T-helper 2 cell (primary cell): ENCODE measurements around the gene IWS1.
A peak's percentile ranks its signal among the peaks of the same experiment; 100 is the strongest.

Experiments
- DNase-seq, 5 experiments: peaks; one replicate each; pipeline versions ENCODE4 v3.0.0 to v3.0.0-alpha.2; 2012 to 2022

The IWS1 gene

DNA sequence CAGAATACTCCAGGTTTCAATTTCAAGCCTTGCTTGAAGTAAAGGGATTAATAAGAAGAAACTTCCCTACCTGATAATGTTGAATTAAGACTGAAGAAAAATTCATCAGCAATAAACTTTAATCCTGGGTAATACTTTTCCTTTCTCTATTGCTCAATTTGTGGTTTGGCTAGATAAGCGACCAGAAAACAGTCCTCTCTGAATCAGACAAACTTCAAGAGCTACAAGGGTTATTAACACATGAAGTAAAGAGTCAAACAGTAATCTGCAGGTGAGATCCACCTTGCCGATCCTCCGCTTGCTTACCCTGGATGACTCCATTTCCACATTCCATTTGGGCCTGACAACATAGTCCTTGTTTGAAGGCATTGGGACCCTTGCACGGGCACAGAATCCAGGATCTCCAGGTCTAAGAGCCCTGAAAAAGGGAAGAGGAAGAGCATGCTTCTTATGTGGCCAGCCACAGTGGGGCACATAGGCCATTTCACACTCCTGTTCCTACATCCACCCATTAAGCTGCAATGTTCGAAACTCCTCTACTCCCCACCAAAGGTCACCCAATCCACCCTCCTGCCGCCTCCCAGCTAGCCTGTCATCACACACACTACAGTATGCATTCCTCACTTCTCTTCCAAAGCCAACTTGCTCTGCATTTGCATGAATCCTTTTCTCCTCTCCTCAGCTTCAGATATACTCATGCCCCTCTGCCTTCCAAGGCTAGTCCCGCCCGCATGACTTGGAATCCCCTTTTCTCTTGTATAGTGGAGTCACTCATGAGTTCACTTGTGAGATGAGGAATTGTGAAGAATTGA lies 39.8 kb downstream of the IWS1 start:
- DNase-seq, result peak in 1 of 5 experiments; percentile 19

DNA sequence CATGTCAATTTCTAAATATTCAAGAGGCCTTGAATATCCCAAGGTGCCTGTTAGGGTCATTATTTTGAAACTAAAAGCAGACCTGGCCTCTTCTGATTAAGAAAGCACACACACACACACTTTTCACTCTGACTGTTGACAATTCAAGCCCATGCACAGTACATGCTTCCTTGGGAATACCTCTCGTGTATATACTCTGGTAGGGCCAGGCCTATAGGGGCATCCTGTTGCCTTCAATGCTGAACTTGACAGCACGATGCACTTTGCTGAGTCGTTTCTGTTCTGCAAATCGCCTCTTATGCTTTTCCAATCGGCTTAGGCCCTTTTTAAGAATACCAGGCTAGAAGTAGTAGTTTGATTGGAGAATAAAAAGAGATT lies 40.6 kb downstream of the IWS1 start:
- peak in 1 of 5 experiments; percentile 41 for DNase-seq

DNA sequence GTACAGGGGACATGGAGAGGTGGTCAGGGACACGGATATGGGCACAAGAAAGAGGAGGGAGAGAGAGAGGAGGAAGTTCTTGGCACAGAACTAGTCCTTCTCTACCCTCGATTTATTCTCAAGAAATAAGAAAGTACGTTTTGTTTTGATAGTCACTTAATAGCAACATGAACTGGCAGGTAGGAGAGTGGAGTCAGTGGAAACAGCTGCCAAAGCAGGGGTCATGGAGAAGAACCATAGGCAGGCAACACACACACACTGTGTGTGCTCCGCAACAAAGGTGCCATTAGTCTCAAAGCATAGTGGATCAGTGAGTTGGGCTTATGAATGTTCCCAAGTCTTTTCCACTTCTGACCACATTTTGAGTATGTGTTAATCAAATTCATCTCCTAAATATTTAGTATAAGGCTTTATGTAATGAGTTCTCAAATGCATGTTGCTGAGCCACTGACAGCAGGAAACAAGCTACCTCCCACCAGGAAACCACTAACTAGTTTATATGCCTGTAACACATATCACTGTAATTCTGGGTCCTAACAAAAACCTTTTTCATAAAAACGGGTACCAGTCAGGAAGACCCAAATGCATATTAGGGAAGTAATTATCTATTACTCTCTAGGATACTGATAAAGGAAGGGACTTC lies 41.1 kb downstream of the IWS1 start:
- peak in 1 of 5 experiments; percentile 64 for DNase-seq

DNA sequence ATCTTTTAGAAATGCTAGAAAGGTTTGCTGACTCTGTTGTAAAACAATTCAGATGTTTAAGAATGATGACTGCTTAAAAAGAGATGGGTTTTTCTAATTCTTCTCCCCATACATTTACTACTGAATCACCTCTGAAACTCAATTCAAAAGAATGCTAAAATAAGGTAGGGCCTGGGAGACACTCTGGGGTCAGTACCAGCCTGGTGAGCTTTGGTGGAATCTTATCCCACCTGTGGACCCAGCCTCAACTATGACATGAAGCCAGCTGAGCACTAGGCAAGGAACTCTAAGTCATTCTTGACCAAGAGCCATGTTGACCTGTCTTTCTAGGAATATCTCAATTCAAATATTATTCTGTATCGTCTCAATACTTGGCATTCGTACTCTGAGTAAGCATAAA lies 44.3 kb downstream of the IWS1 start:
- no peak for DNase-seq

DNA sequence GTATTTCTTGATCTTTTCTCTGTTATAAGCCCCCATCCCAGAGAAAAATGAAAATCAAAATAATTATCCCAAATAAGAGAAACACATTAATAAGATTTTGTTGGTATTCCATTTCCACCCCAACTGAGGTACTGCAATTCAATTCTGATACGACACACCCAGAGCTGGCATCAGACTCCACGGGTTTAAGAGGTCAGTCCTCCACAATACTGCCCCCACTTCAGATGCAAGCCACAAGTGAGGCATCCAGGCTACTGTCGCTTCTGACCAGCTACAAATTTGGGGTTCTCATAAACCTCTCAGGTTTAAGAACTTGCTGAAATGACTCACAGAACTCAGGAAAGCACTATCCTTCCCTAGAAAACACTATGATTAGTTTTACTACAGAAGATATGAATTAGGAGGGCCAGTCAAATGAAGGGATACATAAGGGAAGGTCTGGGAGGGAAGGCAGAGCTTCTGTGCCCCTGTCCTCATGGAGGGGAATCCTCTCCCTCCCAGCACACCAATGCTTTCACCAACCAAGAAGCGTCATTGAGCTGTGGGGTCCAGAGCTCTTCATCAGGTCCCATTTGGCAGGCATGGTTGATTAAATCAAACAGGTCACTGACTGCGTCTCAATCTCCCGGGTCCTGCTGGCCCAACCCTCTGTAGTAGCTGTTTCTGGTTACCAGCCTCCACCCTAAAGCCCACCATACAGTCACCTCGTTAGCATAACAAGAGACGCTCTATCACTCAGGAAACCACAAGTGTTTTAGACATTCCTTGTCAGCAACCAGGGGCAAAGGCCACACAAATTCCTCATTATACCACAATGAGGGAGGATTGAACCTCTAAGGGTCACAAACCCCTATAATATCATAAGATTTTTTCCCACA lies 46.2 kb downstream of the IWS1 start:
- no peak for DNase-seq

DNA sequence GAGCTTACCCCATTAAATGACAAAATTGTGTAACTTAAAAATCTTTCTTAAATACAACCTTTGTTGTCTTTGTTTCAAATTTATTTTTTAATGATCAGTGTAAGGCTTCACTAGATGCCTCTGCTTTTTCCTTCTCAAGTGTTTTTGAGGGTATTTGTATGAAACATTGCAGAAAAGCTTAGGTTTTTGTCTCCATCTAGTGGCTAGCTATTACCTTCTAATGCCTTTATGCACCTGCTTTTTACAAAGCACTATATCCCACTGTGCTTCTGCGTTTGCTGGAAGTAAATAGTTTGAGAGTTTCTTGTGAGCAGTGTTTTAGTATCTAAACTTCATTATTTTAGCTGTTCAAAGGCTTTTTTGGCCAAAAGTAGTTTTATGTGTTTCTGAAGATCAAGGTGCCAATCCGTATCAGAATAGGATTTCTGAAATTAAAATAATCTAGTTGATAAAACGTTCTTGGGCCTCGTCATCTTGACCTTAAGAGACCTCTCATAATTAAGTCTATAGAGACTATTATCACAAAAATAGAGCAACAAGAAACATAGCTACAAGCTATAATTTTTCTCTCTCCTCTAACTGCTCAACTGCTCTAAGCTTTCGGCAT lies 47.0 kb downstream of the IWS1 start:
- peak in 1 of 5 experiments; percentile 63 for DNase-seq

DNA sequence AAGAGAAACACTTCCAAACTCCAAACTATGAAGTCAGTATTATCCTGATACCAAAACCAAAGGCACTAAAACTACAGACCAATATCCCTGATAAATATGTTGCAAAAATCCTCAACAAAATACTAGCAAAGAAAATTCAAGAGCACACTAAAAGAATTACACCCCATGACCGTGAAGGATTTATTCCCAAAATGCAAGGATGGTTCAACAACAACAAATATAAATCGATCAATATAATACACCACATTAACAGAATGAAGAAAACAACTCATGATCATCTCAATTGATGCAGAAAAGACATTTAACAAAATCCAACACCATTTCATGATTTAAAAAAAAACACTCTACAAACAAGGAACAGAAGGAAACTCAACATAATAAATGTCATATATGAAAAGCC lies 50.5 kb downstream of the IWS1 start:
- DNase-seq, result no peak

DNA sequence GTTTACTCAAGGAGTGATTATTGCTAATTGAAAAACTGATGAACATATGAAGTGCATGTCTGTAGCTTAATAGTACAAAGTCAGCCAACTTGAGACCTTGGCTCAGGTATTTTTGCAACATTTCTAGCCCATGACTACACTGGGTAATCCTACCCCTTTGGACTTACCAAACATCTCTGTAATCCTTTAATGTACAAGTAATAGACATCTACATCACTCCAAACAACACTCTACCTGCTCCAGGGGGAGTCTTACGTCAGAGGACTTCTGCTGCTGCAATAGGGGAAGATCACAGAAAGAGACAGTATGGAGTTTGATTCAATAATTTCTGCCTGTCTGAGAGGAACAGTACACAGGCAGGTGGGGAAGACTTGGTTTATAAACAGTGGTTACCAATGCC lies 54.0 kb downstream of the IWS1 start:
- DNase-seq, result no peak

DNA sequence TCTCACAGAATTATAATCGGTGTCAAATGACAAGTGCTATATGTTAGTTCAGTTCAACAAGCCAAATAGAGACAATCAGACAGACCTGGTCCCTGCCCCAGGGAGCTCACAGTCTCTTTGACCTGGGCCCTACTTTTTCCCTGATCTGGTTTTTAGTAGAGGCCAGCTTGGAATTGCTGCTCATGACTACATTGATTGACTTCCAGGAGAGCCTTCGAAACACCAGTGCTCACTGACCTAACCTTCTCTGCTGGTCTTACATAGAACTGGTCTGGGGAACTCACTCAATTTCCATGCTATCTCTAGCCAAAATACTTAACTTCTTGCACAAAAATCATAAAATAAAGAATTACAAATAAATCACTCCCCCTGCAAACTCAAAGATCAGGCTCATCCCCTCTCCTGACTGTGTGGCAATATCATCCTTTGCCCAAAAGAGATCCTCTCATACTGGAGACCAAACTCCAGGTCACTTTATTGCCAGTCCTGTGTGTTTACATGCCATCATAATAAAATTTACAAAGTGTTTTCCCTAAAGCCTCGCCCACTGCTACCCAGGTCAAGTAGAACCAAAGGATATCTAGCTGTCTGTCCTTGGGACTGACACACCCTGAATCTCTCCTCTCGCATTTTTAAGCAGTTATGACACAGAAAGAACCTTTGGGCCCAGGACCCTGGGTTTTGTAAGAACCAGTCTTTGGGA lies 54.9 kb downstream of the IWS1 start:
- DNase-seq, result no peak

DNA sequence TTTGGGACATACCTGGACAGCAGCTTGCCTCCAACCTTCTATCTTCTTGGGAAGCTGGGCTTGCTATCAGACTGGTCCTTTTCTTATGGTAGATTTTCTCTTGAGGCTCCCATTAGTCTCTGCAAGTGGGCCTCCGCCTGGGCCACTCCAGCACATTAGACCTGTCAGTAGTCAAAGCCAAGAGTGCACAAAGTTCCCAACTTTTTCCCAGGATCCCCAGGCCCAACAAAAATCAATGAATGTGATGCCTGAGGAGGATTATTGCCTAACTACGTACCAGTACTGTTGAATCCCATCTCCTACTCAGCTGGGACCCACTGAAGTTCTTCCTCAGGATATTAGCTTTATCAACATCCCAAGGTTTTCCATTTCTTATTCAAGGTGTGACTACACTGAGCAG lies 56.3 kb downstream of the IWS1 start:
- no peak for DNase-seq

DNA sequence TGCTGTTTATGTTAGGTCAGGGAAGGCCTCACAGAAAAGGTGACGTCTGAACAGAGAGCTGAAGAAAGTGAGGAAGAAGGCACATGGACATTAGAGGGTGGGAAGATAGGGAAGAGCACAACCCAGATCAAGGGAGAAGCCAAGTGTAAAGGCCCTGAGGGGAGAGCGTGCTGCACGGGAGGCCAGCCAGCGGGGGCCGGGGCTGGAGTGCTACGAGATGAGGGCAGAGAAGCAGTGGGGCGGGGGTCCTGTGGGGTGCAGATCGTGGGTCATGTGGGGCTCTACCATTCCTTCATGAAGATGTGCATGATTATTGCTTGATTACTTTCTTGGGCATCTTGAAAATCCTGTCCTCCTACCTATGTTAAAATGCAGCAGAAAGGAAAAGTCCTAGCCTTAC lies 57.2 kb downstream of the IWS1 start:
- no peak for DNase-seq

DNA sequence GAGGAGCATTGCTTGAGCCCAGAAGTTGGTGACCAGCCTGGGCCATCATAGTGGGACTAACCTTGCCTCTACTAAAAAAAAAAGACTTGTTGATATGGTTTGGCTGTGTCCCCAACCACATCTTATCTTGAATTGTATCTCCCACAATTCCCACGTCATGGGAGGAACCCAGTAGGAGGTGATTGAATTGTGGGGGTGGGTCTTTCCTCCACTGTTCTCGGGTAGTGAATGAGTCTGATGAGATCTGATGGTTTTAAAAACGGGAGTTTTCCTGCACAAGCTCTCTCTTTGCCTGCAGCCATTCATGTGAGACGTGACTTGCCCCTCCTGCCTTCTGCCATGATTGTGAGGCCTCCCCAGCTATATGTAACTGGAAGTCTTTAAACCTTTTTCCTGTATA lies 61.0 kb downstream of the IWS1 start:
- peak in 1 of 5 experiments; percentile 67 for DNase-seq

DNA sequence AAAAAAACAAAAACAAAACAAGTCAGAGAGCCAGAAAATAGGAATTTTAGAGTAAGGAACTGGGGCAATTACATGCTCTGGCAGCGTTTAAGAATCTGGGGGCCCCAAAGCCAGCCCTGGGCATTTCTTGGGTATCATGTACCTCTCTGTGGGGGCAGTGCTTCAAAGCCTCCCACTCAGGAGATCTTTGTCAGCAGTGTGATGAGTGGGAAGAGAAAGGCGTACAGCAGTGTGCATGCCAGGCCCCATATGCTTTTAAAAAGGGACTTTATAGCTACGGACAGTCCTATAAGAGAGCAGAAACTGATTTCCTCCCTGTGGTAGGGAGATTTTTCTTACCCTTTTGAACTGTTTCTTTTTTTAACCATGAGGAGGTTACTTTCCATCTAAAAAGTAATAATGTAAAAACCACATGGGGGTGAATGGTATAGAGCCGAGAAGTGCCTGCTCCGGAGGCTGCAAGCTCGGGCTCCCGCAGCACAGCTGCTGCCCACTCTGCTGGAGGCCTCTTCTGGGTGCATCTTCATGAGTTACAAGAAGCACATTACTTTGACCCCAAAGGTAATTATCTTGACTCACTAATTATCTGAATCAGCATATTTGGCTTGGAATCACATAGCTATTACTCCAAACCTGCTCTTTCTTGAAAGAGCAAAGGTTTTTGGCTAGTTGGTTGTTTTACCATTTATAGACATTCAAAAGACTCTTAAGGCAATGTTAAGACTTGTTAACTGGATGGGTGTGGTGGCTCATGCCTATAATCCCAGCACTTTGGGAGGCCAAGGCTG lies 61.6 kb downstream of the IWS1 start:
- peak in 1 of 5 experiments; percentile 22 for DNase-seq

DNA sequence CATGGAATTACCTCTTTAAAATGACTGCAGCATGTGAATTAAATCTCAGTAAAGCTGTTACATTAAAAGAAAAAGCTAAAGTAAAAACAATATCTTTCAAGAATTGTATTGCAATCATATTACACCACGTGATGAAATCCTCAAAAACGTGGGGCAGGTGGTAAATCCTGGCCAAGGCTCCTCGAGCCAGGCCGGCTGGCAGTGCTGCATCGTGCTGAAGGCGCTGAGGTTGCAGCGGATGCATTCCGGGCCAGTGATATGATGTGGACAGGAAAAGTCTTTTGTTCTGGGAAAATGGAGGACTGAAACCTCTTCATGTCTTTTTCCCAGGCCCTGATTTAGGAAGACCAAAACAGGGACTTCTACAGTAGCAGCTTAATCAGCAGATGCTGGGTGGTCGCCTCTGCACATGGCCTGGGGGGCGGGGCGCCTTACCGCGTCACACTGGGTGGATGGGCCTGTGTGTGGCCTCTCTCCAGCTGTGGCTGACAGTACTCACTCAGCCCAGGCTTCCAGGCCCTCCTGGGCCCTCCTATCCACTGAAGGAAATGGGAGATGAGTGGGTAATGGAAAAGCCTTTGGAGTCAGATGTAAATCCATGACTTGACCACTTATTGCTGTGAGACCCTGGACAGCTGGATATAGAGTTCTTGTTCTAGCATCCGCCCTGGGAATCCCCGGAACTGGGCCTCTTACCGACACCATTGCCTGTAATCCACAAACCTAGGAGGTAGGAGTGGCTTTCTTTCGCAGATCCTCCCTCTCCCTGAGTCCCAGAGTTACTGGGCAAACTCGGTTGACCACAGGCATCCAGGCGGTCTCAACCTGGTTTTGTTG lies 62.9 kb downstream of the IWS1 start:
- DNase-seq, result no peak

DNA sequence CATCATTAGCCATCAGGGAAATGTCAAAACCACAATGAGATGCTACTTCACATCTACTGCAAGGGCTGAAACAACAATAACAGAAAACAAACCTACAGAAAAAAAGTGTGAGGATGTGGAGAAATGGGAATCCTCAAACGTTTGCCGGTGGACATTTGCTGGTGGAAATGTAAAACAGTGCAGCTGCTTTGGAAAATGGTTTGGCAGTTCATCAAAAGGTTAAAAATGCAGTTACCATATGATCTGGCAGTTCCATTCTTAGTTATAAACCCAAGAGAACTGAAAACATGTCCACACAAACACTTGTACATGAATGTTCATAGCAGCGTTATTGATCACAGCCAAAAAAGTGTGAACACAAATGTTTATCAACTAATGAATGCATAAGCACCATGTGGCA lies 63.8 kb downstream of the IWS1 start:
- DNase-seq, result peak in 1 of 5 experiments; percentile 15

DNA sequence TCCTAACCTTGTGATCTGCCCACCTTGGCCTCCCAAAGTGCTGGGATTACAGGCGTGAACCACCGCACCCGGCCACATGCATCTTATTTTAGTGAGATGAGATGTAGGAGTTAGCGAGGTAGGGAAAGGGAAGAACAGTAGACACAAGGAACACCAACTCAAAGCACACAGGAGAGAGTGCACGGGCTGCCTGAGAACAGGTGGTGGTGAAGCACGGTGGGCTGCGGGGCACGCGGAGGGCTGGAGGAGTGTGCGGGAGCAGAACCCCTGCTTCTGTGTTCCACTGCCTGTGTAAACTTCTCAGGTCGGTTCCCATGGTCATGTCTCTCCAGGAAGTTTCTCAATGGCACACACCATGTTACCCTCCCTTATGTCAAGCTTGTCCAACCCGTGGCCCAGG lies 69.3 kb downstream of the IWS1 start:
- DNase-seq, result no peak

DNA sequence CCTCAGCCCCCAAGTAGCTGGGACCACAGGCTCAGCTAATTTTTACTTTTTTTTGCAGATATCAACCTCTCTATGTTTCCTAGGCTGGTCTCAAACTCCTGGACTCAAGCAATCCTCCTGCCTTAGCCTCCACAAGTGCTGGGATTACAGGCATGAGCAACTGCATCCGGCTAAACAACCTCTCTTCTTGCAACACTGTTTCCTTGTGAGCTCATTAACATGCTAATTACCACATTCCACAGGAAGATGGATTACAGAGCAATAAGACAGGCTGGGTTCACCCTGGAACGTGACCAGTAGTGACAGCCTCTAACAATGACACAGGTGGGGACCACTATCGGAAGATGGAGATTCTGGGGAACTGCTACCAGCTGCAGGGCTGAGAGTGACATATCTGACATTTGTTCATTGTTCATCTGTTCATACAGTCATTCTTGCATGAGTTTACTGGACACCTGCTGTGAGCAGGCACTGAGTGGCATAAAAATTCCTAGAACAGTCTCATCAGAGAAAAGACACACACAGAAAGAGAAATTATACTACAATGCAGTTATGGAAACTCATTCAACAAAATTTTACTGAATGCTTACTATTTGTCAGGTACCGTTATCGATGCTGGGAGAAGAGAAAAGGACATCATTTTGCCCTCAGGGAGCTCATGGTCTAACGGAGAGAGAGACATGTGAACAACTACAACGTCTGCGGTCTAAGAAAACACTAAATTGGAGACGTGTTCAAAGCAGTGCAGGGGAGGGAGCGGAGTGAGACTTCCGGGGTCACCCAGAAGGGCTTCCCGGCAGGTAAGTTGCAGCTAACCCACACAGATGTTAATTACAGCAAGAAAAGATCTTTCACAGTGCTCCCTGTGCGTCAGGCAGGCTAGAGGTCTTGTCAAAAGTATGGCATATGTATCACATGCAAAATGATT lies 70.5 kb downstream of the IWS1 start:
- peak in 1 of 5 experiments; percentile 84 for DNase-seq

DNA sequence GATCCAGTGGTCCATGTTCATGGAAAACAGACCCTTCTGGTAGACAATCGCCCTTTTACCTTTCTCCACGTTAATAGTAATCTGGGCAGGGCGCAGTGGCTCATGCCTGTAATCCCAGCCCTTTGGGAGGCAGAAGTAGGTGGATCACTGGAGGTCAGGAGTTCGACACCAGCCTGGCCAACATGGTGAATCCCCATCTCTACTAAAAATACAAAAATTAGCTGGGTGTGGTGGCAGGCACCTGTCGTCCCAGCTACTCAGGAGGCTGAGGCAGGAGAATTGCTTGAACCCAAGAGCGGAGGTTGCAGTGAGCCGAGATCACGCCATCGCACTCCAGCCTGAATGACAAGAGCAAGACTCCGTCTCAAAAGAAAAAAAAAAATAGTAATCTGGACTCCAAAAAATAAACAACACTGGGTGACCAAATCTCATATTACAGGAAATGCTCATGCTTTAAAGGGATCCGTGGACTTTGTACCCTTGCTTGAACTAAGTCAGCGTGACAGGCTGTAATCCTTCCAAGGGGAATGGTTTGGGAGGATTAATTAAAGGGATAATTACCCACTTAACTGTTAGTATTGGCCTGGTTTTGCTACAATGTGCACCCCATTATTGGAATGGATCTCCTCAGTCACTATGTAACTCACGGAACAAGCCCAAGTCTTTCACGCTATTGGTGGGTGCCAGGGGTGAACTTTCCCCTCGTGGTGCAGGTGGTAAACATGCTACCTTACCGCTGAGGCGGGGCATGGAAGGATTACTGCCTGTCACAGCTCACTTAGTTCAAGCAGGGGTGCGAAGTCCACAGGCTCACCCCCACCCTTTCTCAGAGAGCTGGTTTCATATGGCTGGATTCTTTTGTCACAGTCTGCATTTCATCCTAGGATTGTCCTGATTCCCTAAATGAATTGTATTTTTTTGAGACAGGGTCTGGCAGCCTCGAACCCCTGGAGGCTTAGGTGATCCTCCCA lies 71.4 kb downstream of the IWS1 start:
- DNase-seq, result no peak
